ENCODE measurements around the gene WNT3A.
"Not testable (repeated sequence)": the region's sequence is repeated elsewhere in the genome, so short reads cannot be mapped to it uniquely, and the experiment has no call there.

The WNT3A gene

GRCh38 chr1:228013131-228013934, 6.5 kb downstream of the WNT3A start:
- no peak for DNase-seq

DNA sequence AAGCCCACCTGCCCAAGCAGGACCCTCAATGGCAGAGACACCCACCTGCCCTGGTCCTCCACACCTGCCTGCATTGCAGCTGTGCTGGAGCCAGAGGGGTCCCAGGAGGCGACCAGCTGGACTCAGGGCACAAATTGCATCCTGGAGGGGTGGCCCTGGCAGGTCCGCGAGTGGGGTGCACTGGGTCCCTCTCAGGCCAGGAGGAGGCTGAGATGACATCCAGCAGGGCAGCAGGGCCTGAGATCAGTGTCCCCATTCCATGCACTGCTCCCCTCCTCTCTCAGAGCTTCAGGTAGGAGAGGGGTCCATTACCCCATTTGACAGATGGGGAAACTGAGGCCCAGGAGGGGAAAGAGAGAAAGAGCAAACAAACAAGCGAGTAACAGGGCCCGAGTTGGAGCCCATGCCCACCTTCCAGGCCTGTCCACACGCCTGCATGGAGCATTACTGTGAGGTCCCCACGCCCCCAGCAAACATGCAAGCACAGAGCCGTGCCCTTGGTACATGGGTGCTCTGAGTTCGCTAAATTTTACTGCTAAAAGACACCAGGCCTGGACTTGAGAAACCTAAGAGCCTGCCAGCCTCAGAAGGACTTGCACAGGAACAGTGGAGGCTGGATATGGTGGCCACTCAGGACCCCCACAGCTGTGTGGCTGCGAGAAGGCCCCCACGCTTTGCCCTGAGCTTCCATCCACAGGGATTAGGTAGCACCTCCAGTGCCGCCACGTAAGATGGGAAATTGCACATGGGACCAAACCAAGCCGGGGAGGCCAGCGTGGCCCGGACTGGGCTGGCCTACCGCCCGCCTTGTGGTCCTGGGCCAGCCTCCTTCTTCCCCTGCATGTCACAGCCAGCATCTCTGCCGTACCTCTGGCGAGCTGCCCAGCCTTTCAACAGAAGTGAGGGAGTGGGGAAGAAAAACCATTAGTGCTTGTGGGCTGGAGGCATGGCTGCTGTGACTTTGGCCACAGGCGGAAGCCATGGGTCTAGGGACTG, 7.4 kb downstream of the WNT3A start:
- DNase-seq: no peak

DNA sequence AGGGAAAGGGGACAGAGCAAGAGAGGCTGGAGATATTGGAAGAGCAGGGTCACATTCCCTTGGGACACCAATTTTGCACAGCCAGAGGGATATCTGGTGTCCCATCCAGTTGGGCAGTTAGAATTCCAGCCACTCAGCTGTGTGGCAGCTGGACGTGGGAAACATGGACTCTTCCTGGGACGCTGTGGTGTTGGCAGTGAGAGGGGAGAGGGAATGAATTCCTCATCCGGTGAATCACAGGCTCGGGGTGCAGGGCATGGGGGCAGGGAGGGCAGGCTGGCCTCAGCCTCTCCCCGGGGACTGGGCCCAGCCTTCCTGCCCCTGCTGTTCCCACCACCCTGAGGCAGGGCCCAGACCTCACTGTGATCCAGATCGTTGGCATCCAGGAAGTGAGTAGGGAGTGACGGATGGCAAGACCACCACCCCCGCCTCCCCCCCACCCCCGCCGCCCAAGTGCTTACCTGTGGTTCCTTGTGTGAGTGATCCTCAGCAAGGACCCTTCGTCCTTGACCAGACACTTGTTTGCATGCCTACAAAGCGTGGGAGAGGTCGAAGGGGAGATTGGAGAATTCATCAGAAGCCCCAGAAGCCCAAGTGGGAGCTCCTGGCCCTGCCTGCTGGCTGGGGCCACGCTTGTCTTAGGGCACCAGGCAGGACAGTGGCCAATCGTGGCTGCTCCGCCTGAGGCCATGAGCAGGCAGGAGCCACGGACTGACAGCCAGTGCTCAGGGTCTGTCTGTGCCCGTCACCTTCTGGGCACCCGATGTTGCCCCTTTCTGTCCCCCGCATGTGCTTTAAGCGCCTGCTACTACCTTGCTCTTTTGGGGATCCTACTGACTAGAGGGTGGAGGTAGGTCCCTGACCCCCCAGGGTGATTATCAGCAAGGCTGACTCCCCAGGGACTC, 8.7 kb downstream of the WNT3A start:
- DNase-seq: no peak

DNA sequence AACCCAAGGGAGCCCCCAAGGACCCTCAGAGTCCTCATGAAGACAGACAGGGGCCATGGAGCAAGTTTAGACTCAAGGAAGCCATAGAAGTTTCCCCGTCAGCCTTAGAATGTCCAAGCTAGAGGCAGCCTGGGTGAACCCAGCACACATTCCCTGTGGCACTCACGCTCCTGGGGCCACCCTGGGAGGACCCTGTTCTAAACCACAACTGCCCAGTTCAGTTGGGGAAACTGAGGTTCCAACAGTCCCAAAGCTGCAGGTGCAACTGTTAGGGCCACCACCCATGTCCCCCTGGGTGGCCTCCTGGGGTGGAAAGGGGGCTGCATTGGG, 9.3 kb downstream of the WNT3A start:
- no peak for DNase-seq

GRCh38 chr1:228016653-228017355, 10.0 kb downstream of the WNT3A start:
- no peak for DNase-seq

GRCh38 chr1:228017356-228018124, 10.7 kb downstream of the WNT3A start:
- DNase-seq: no peak

GRCh38 chr1:228018125-228018398, 11.3 kb downstream of the WNT3A start:
- DNase-seq: no peak

DNA sequence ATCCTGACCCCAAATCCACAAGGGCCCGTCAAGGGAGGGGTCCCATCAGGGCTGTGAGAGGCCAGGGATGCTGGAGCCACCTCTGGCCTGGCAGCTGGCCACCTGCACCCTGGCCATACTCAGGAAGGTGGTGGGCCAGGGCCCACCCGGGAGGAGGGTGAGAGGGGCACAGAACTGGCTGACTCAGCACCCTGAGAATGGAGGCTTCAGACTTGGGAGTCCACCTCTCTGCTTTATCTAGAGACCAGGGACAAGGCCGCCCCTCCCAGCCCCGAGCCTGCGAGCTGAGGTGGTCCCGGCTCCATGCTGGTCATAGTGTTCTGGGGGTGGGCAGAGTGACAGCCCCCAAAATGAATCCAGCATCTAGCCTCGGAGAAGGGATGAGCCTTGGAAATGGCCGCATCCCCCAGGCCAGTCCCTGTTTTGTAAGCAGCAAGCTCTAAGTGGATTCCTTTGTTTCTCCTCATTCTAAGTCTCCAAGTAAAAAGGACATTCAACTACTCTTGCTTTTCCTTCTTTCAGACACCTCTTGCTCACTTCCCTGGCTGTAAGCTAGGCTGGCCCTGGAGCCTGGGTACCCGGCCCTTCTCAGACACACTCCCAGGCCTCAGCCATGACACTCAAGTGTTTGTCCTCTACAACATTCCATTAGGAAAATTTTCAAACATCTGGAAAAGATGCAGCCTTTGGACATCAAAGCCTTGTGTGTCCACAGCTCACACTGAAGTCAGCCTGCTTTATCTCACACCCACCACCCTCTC, 12.3 kb downstream of the WNT3A start:
- no peak for DNase-seq

- not testable (repeated sequence) for DNase-seq
Observed at GRCh38 chr1:228019722-228020083, 12.9 kb downstream of the WNT3A start.

DNA sequence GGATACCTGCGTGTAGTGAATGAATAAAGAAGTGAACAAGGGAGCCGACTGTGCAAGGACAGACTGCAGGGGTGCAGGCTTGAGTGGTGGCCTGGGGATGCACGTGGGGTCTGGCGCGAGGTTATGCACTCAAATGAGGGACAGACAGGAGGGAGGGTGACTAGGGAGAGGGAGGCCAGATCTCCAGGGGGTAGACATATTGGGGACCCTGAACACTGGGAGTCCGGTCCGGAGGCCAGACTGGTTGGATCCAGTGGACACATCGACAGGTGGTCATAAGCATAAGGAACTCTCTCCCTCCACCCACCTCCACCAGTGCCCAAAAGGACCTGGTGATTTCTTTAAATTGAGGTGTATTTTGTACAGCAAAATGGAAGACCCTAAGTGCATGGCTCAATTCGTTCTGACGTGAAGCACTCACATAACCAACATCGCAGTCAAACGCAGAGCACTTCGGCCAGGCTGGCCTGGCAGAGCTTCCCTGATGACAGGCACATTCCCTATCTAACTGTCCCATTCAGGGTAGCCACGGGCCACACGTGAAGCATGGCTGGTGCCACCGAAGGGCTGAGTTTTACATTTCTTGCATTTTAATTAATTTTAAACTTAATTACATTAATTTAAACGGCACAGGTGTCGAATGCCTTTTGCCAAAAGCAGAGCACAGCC, 14.0 kb downstream of the WNT3A start:
- no peak for DNase-seq

DNA sequence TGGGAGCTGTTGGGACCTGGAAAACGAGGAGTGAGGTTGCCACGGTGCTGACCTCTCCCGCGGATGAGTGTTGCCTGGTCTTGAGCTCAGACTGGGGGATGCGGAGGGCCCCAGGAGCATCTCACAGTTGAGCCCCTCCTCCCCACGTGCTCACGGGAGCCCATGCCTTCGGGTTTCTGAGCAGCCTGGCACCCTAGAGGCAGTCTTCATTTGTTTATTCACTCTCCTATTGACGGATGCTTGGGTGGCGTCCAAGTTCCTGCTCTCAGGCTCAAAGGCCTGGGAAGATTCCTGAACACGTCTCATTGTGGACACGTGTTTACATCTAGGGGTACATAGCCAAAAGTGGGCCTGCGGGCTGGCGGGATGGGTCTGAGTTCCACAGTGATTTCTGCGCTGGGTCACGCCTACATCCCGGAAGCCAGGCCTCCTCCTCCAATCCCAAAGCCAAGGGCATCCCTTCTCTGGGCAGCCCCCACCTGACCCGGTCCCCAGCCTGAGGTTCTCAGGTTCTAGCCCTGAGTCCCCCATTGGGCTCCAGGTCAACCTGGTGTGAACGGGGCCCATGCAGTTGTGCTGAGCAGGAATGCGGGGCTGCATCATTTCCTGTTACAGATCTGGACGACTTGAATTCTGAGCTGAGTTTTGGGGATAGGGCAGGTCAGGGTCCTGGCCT, 14.7 kb downstream of the WNT3A start:
- no peak for DNase-seq

GRCh38 chr1:228022571-228023293, 15.9 kb downstream of the WNT3A start:
- no peak for DNase-seq

GRCh38 chr1:228023294-228023639, 16.5 kb downstream of the WNT3A start:
- DNase-seq: no peak

DNA sequence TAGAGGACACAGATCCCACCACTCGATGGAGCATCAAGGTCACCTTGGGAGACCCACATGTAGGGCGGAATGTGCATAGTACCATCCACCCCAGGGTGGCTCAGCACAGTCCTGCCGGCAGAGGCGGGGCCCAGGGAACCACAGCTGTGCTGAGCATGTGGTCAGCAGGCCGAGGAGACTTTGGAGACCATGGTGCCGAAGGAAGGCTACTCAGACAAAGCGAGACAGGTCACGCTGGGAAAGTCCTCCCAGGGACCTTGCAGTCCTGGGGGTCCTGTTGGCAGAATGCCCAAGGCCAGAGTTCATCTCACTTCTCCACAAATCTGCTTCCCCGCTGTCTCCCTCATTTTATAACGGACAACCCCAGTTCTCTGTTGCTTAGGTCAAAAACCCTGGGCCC, 22.5 kb downstream of the WNT3A start:
- no peak for DNase-seq

GRCh38 chr1:228030451-228031201, 23.8 kb downstream of the WNT3A start:
- no peak for DNase-seq

- no peak for DNase-seq
Observed at GRCh38 chr1:228031276-228031995, 24.6 kb downstream of the WNT3A start.

GRCh38 chr1:228032041-228032440, 25.2 kb downstream of the WNT3A start:
- no peak for DNase-seq

DNA sequence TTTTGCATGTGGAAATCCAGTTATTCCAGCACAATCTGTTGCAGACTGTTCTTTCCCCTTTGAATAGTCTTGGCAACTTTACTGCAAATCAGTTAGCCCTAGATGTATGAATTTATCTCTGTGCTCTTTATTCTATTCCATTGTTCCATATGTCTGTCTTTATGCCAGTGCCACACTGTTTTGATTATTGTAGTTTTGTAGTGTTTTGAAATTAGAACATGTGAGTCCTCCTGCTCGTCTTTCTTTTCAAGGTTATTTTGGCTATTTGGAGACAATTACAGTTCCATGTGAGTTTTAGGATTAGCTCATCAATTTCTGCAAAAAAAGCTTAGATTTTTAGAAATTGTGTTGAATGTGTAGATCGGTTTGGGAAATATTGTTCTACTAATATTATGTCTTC, 26.6 kb downstream of the WNT3A start:
- DNase-seq: no peak
